ENCODE results near the gene ITGB5.
"Not testable (repeated sequence)": the region's sequence is repeated elsewhere in the genome, so short reads cannot be mapped to it uniquely, and the experiment has no call there.

The ITGB5 gene

GRCh38 chr3:124805671-124806070 is 81.5 kb downstream of the ITGB5 start:
- DNase-seq, result no peak

- DNase-seq, result no peak
These were observed 82.3 kb downstream of the ITGB5 start for GRCh38 chr3:124804875-124805274.

- DNase-seq, result no peak
These were observed 84.5 kb downstream of the ITGB5 start for GRCh38 chr3:124802702-124803101.

- no peak for DNase-seq
These were observed 85.0 kb downstream of the ITGB5 start for GRCh38 chr3:124802061-124802698.

- no peak for DNase-seq
These were observed 86.5 kb downstream of the ITGB5 start for GRCh38 chr3:124800511-124801258.

GRCh38 chr3:124800076-124800475 is 87.1 kb downstream of the ITGB5 start:
- no peak for DNase-seq

GRCh38 chr3:124799676-124800075 is 87.5 kb downstream of the ITGB5 start:
- DNase-seq, result no peak

GRCh38 chr3:124797426-124797945 is 89.7 kb downstream of the ITGB5 start:
- no peak for DNase-seq

GRCh38 chr3:124796477-124796876 is 90.7 kb downstream of the ITGB5 start:
- no peak for DNase-seq

- DNase-seq, result no peak
These were observed 94.0 kb downstream of the ITGB5 start for GRCh38 chr3:124793054-124793739.

GRCh38 chr3:124792341-124793040 is 94.7 kb downstream of the ITGB5 start:
- DNase-seq, result no peak

- no peak for DNase-seq
These were observed 95.5 kb downstream of the ITGB5 start for GRCh38 chr3:124791639-124792151.

- no peak for DNase-seq
These were observed 96.0 kb downstream of the ITGB5 start for GRCh38 chr3:124791142-124791541.

- DNase-seq, result not testable (repeated sequence)
These were observed 98.1 kb downstream of the ITGB5 start for GRCh38 chr3:124789103-124789502.

- no peak for DNase-seq
These were observed 98.9 kb downstream of the ITGB5 start for GRCh38 chr3:124788254-124788745.

GRCh38 chr3:124787476-124788195 is 99.5 kb downstream of the ITGB5 start:
- DNase-seq, result no peak

GRCh38 chr3:124786511-124787241 is 100.5 kb downstream of the ITGB5 start:
- DNase-seq, result no peak

GRCh38 chr3:124785973-124786372 is 101.2 kb downstream of the ITGB5 start:
- no peak for DNase-seq

- DNase-seq, result no peak
These were observed 102.3 kb downstream of the ITGB5 start for GRCh38 chr3:124784686-124785382.

- DNase-seq, result no peak
These were observed 103.5 kb downstream of the ITGB5 start for GRCh38 chr3:124783696-124784095.

GRCh38 chr3:124782377-124782712 is 104.8 kb downstream of the ITGB5 start:
- not testable (repeated sequence) for DNase-seq
